AG04449 (cell line): Measurements from ENCODE around the gene KAZN.

Experiments used
- CTCF ChIA-PET: fragments of 350-600 bp; formaldehyde crosslinking; extraction: SDS; loops from one replicate; lab custom pipeline; 2021; ENCODE audit warnings: antibody characterized with exemption; lab: Yijun Ruan, JAX
- POLR2A ChIA-PET: fragments of 400-600, 350-600 bp; formaldehyde crosslinking; extraction: SDS; loops from one replicate; lab custom pipeline; 2020; ENCODE audit warnings: antibody characterized with exemption, inconsistent platforms; lab: Yijun Ruan, JAX
- DNase-seq: peaks from one replicate; pipeline ENCODE4 v3.0.0-alpha.2; 2010; ENCODE audit warnings: low read depth, low spot score
- H3K4me3 ChIP-seq: 2 replicates; pipeline ENCODE4 v1.5.1; 2011; ENCODE audit warnings: low read depth, mild to moderate bottlenecking, control low read depth, low read length
- TF ChIP-seq, protein P1 (sequence below): IDR thresholded peaks from one replicate; pipeline ENCODE4 v1.5.1; 2011; ENCODE audit warnings: mild to moderate bottlenecking, moderate library complexity, low read length, control low read depth, inconsistent platforms; ENCODE audit not compliant: insufficient read depth; ENCODE audit errors: missing control alignments

The KAZN gene

GRCh38 chr1:15103906-15104305 lies 505.4 kb downstream of the KAZN start:
- no peak for DNase-seq
- TF ChIP-seq, protein P1, sequence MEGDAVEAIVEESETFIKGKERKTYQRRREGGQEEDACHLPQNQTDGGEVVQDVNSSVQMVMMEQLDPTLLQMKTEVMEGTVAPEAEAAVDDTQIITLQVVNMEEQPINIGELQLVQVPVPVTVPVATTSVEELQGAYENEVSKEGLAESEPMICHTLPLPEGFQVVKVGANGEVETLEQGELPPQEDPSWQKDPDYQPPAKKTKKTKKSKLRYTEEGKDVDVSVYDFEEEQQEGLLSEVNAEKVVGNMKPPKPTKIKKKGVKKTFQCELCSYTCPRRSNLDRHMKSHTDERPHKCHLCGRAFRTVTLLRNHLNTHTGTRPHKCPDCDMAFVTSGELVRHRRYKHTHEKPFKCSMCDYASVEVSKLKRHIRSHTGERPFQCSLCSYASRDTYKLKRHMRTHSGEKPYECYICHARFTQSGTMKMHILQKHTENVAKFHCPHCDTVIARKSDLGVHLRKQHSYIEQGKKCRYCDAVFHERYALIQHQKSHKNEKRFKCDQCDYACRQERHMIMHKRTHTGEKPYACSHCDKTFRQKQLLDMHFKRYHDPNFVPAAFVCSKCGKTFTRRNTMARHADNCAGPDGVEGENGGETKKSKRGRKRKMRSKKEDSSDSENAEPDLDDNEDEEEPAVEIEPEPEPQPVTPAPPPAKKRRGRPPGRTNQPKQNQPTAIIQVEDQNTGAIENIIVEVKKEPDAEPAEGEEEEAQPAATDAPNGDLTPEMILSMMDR = no peak
- H3K4me3 ChIP-seq = no peak overlapping the region
- ChIA-PET CTCF (no interaction called here), POLR2A (no interaction called here)

- TF ChIP-seq, protein P1 = no peak
- POLR2A ChIA-PET = no interaction called here
- H3K4me3 ChIP-seq = no peak overlapping the region
- CTCF ChIA-PET = no interaction called here
- DNase-seq = no peak
Observed at GRCh38 chr1:15104768-15105167, 506.3 kb downstream of the KAZN start.

- TF ChIP-seq, protein P1 = no peak
- ChIA-PET CTCF (interaction anchor here (1.8 to 2.1 kb wide), 2 partner anchors 22 to 166 kb away, joined by 6 to 8 read pairs; no protein-coding TSS in a partner anchor), POLR2A (no interaction called here)
- no peak for DNase-seq
- H3K4me3 ChIP-seq = no peak overlapping the region
Observed at GRCh38 chr1:15106608-15107007, 508.1 kb downstream of the KAZN start.

DNA sequence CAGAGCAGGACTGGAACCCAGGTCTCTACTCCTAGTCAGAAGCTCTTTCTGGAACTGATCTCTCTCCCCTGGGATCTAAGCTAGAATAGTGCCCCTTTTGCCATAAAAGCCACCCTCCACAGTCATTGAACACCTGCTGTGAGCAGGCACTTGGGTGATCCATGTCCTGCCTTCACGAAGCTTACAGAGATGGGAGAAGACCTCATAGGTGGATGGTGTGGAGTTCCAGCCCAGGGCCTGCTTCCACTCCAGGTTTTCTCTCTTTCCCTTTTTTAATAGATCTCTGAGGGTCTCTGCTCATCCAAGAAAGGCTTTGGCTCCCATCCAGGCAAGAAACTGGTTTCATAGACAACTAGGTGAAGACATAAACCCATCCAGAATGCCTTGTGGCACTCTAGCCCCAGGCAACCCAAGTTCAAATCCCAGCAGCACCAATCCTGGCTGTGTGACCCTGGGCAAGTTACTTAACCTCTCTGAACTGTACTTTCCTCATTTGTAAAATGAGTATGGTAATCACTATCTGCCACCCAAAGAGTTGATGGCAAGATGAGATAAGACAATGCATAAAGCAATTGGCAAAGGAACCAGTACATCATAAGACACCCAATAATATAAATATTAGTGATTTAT lies 508.7 kb downstream of the KAZN start:
- DNase-seq = no peak
- TF ChIP-seq, protein P1 = no peak
- no peak overlapping the region for H3K4me3 ChIP-seq
- POLR2A ChIA-PET = no interaction called here
- CTCF ChIA-PET = interaction anchor here (1.8 to 2.1 kb wide), 2 partner anchors 21 to 165 kb away, joined by 6 to 8 read pairs; no protein-coding TSS in a partner anchor

GRCh38 chr1:15107911-15108310 lies 509.4 kb downstream of the KAZN start:
- TF ChIP-seq, protein P1 = no peak
- POLR2A ChIA-PET = interaction anchor here (0.6 kb wide), 1 partner anchor 349 kb away, joined by 4 read pairs; no protein-coding TSS in a partner anchor
- H3K4me3 ChIP-seq = no peak overlapping the region
- CTCF ChIA-PET = interaction anchor here (0.7 to 1.8 kb wide), 4 partner anchors 9 to 169 kb away, joined by 3 to 6 read pairs (median 4); no protein-coding TSS in a partner anchor
- DNase-seq = no peak

- POLR2A ChIA-PET = no interaction called here
- CTCF ChIA-PET = interaction anchor here (0.8 to 3.2 kb wide), 3 partner anchors 9 to 19 kb away, joined by 3 to 18 read pairs (median 16); no protein-coding TSS in a partner anchor
- TF ChIP-seq, protein P1 = no peak
- no peak overlapping the region for H3K4me3 ChIP-seq
- DNase-seq = no peak
Observed at GRCh38 chr1:15110128-15110866, 511.8 kb downstream of the KAZN start.
